Thoracic aorta (tissue), 2 donors: ENCODE measurements around the gene TMEM86A. TPM values are rescaled to one million over a fixed set of nuclear protein-coding genes. Genes with fewer than 3 reads are reported as not detected.
"Not testable (repeated sequence)": the region's sequence is repeated elsewhere in the genome, so short reads cannot be mapped to it uniquely, and the experiment has no call there.

Experiments
- ATAC-seq: fragments of 150-250 bp; one replicate; pipeline ENCODE4 v1.8.0; 2017; ENCODE audit warnings: low read depth; ENCODE audit not compliant: insufficient number of reproducible peaks, low FRiP score
- DNase-seq: peaks from one replicate; pipeline ENCODE4 v3.0.0-alpha.2; 2020; ENCODE audit warnings: low spot score
- H3K27ac ChIP-seq, 2 donors: fragments of 200-600 bp; sonication (generic); 1 replicate in 1 of 2; 2 replicates in 1 of 2; pipeline ENCODE4 v1.5.1; 2016; ENCODE audit warnings: mild to moderate bottlenecking in 2 of 2, moderate library complexity in 2 of 2
- H3K27me3 ChIP-seq: fragments of 200-600 bp; sonication (generic); replicated peaks from 2 replicates; pipeline ENCODE4 v1.6.0; 2016; ENCODE audit warnings: mild to moderate bottlenecking; ENCODE audit not compliant: insufficient read depth
- H3K36me3 ChIP-seq: fragments of 200-600 bp; sonication (generic); one replicate; pipeline ENCODE4 v1.5.1; 2016
- H3K4me1 ChIP-seq, 2 donors: fragments of 200-600 bp; sonication (generic); 1 replicate in 1 of 2; 2 replicates in 1 of 2; pipeline versions ENCODE4 v1.5.1 to v1.6.0; 2016; ENCODE audit warnings: low read depth in 2 of 2, mild to moderate bottlenecking in 1 of 2; ENCODE audit not compliant: control insufficient read depth in 1 of 2
- H3K4me3 ChIP-seq: fragments of 200-600 bp; sonication (generic); 2 replicates; pipeline ENCODE4 v1.5.1; 2016; ENCODE audit warnings: mild to moderate bottlenecking
- H3K9me3 ChIP-seq: fragments of 200-600 bp; sonication (generic); 2 replicates; pipeline ENCODE4 v1.5.1; 2016
- total RNA-seq, 2 donors: library from RNA; depleted of rRNA; stranded (reverse); fragments of >200 nt; gene quantifications; one replicate each; pipeline versions ENCODE4 v1.1.0 to v1.2.3, GENCODE V29; 2016
- TF ChIP-seq, protein P1 (sequence below): fragments of 200-600 bp; sonication (generic); IDR thresholded peaks from one replicate; pipeline ENCODE4 v1.5.1; 2019; ENCODE audit warnings: antibody characterized with exemption

The TMEM86A gene
- total RNA-seq, 2 donors from 2014 or later = 5.3 to 8.3 TPM

DNA sequence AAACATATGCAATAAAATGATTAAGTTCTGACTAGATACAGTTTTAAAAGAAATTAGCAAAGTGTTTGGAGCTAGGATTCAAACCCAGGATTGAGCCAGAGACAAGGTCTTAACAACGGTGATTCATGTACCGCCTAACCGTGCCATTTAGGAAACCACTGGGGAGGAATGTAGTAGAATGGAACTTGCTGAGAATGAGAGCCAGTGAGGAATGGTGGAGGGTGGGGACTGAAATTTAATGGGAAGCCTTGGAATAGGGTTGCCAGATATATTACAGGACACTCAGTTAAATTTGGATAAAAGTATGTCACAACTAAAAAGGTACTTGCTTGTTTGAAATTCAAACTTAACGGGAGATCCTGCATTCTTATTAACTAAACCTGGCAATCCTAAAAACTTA, 30.4 kb upstream of the TMEM86A start:
- no peak for ATAC-seq

DNA sequence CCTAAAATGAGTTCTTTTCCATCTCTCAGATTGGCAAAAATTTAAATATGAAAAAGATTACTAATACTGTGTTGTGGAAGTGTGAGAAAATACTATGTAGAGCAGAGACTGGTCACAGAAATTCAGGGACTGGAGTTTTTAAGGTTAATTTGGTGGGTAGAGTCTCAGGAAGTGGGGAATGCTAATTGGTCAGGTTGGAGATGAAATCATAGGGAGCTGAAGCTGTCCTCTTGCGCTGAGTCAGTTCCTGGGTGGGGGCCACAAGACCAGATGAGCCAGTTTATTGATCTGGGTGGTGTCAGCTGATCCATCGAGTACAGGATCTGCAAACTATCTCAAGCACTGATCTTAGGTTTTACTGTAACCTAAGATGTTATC, 29.4 kb upstream of the TMEM86A start:
- H3K4me3 ChIP-seq = no peak overlapping the region
- H3K27ac ChIP-seq = no peak overlapping the region
- H3K27me3 ChIP-seq = no peaks in the 10 kb centered on the region
- TF ChIP-seq, protein P1, sequence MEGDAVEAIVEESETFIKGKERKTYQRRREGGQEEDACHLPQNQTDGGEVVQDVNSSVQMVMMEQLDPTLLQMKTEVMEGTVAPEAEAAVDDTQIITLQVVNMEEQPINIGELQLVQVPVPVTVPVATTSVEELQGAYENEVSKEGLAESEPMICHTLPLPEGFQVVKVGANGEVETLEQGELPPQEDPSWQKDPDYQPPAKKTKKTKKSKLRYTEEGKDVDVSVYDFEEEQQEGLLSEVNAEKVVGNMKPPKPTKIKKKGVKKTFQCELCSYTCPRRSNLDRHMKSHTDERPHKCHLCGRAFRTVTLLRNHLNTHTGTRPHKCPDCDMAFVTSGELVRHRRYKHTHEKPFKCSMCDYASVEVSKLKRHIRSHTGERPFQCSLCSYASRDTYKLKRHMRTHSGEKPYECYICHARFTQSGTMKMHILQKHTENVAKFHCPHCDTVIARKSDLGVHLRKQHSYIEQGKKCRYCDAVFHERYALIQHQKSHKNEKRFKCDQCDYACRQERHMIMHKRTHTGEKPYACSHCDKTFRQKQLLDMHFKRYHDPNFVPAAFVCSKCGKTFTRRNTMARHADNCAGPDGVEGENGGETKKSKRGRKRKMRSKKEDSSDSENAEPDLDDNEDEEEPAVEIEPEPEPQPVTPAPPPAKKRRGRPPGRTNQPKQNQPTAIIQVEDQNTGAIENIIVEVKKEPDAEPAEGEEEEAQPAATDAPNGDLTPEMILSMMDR = no peak
- ATAC-seq (no peak), DNase-seq (no peak)
- H3K36me3 ChIP-seq = no peaks in the 10 kb centered on the region
- H3K9me3 ChIP-seq = no peaks in the 10 kb centered on the region
- H3K4me1 ChIP-seq = no peaks in the 10 kb centered on the region

More for the DNA sequence above, 30.4 kb upstream of the TMEM86A start:
- DNase-seq = no peak
- TF ChIP-seq, protein P1 = no peak
- no peak overlapping the region for H3K27ac ChIP-seq
- no peaks in the 10 kb centered on the region for H3K36me3 ChIP-seq
- no peak overlapping the region for H3K4me3 ChIP-seq
- no peaks in the 10 kb centered on the region for H3K4me1 ChIP-seq
- H3K9me3 ChIP-seq = no peaks in the 10 kb centered on the region
- no peaks in the 10 kb centered on the region for H3K27me3 ChIP-seq

DNA sequence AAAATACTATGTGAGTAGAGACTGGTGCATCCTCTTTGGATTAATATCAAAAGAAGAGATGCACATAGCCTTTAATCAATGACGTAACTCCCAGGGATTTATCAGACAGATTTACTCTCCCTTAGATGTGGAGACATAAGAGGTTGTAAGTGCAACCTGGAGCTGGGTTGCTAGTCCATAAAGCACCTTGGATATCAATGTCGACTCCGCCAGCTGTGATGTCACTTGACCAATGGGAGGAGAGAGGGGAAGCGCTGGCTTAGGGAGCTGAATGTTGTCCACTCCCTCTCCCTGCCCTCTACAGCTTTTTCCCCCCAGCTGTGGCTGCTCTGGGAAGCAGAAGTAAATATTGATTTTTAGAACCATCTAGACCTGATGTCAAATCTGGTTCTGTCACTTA, 28.9 kb upstream of the TMEM86A start:
- no peaks in the 10 kb centered on the region for H3K4me1 ChIP-seq
- H3K36me3 ChIP-seq = no peaks in the 10 kb centered on the region
- no peaks in the 10 kb centered on the region for H3K9me3 ChIP-seq
- H3K4me3 ChIP-seq = no peak overlapping the region
- no peaks in the 10 kb centered on the region for H3K27me3 ChIP-seq
- no peak overlapping the region for H3K27ac ChIP-seq
- TF ChIP-seq, protein P1 = no peak
- no peak for DNase-seq
- no peak for ATAC-seq

DNA sequence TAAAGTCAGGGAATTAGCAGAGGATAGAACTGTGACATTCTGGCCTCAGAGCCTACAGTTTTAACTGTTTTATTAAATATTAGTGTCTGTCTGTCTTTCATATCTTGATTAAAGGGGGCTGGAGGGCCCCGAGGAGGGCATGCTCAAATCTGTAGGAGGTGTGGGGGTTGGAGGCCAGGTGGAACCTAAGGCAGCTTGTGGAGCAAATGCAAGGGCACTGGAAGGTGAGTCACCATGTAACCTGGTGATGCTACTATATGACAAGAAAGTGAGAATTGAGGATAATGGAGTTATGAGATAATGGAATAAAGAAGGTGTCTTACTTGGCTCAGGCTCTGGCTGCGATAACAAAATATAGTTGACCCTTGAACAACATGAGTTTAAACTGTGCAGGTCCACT, 27.3 kb upstream of the TMEM86A start:
- TF ChIP-seq, protein P1 = no peak
- H3K36me3 ChIP-seq = no peaks in the 10 kb centered on the region
- no peaks in the 10 kb centered on the region for H3K4me1 ChIP-seq
- H3K9me3 ChIP-seq = no peaks in the 10 kb centered on the region
- ATAC-seq (no peak), DNase-seq (no peak)
- no peaks in the 10 kb centered on the region for H3K27me3 ChIP-seq
- H3K27ac ChIP-seq = no peak overlapping the region
- no peak overlapping the region for H3K4me3 ChIP-seq

DNA sequence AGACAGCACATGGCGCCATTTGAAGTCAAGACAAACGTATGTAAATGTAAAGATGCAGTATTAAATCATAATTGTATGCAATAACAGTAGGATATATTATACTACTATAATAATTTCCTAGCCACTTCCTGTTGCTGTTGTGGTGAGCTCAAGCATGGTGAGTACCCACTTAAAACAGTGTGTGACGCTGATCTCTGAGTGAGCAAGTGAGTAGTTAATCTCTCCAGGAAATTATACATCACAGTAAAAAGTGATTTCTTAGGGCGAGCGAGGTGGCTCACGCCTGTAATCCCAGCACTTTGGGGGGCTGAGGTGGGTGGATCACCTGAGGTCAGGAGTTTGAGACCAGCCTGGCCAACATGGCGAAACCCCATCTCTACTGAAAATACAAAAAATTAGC, 26.4 kb upstream of the TMEM86A start:
- not testable (repeated sequence) for H3K9me3 ChIP-seq, DNase-seq, ATAC-seq, H3K4me1 ChIP-seq, H3K27me3 ChIP-seq, H3K27ac ChIP-seq, H3K4me3 ChIP-seq, H3K36me3 ChIP-seq

DNA sequence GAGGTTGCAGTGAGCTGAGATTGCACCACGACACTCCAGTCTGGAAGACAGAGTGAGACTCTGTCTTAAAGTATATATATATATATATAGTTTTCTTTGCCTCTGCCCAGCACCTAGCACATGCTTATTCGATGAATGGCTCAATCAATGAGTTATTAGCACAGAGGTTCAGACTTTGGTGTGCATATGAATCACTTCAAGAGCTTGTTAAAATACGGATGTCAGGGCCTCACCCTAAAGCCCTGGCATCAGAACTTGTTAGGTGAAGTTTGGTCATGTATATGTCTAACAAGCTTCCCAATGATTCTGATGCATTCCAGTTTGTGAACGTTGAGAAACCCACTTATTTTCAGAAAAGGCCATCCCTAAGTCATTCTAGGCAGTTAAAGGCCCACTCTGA, 21.8 kb upstream of the TMEM86A start:
- H3K27me3 ChIP-seq = no peaks in the 10 kb centered on the region
- no peak for DNase-seq
- no peaks in the 10 kb centered on the region for H3K4me1 ChIP-seq
- TF ChIP-seq, protein P1 = no peak
- H3K9me3 ChIP-seq = no peaks in the 10 kb centered on the region
- no peak for ATAC-seq
- no peaks in the 10 kb centered on the region for H3K36me3 ChIP-seq
- H3K27ac ChIP-seq = no peak overlapping the region
- no peak overlapping the region for H3K4me3 ChIP-seq
